CD4-positive, alpha-beta T cell treated with Interferon alpha-2 for 1 hour (primary cell): Measurements from ENCODE around the gene NCKAP5.
"Not testable (repeated sequence)": the region's sequence is repeated elsewhere in the genome, so short reads cannot be mapped to it uniquely, and the experiment has no call there.

ENCODE experiments used
- DNase-seq, 2 donors: peaks; one replicate each; pipeline ENCODE4 v3.0.0-alpha.2; 2020 to 2022

NCKAP5 gene

DNA sequence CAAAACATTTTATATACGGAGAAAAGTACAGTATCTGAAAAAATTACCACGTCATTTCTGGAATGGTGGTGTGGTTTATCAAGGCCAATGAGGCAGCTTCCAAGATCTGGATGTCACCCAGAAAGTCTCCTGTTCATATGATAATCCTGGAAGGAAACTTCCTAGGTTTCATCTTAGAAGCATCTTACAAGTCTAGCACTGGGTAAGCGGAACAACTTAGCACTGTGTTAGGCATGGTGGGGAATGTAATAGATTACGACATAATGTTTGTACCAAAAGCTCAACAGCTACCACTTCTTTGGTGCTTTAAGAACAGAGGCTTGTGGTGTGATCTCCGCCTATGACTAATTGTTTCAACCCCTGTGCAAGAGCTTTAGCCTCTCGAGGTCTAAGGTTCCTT lies 835.2 kb downstream of the NCKAP5 start:
- no peak for DNase-seq

DNA sequence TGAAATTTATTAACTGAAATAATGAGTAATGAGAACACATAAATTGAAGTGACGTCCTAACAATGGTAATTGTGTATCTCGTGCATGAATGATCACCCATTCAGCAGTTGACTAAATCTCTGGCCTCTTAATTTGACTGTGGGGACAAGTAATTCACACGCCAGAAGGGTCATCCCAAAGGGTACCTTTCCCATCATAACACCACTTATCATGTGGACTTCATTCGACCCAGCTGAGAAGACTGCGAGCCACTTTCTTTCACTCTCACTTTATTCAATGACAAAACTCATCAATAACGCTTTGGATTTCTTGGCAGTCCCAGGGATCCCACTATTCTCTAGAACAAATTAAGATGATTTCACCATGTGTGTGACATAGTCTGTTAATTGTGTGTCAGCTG lies 835.6 kb downstream of the NCKAP5 start:
- no peak for DNase-seq

DNA sequence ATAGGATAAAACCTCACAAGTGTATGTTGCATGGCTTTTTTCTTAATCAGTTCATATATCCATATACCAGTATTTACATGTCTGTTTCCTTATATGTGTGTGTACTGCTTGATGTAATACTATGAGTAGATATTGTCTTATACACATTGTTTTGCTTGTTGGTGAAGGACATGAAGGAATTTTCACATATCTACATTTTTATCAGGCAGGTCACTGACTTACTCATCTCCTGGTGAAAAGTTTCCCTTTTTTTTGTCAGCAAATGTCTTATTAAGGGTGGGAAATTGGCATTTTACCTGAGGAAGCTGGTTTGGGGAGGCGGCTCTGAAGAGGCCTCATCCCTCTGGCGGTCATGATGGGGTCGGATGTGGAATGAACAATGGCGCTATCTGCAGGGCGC lies 836.8 kb downstream of the NCKAP5 start:
- DNase-seq = no peak

DNA sequence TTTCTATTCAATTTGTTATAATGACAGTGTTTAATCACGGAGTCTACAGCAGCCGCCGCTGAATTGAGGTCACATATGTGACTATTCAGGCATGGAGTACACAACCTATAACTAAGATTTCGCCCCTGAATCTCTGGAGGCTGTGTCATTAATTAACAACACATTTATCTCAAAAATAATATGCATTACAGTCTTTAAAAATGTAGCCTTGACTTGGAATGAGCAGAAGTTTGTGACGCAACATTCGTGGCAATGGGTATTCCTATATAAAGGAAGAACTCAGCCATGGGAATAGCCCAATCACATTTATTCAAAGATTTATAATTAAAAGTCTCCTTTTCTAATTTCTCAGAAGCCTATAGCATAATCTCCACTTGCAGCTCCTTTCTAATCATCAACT lies 837.7 kb downstream of the NCKAP5 start:
- DNase-seq = no peak

DNA sequence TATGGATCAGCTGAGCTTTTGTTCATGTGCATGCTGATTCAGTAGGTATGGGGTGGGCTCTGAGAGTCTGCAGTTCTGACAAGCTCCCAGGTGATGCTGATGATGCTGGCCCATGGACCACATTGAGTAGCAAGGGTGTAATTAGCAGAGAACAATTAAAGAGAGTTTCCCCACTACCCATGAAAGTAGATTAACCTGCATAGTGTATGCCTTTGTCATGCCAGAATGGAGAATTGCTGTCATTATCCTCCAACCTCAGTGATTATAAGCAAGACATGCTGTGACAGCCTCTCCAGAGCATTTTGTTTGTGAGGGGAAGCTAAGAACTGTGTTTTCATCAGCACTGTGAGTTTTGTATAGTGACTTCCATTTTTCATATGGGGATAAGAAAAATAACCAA lies 838.7 kb downstream of the NCKAP5 start:
- DNase-seq = no peak

DNA sequence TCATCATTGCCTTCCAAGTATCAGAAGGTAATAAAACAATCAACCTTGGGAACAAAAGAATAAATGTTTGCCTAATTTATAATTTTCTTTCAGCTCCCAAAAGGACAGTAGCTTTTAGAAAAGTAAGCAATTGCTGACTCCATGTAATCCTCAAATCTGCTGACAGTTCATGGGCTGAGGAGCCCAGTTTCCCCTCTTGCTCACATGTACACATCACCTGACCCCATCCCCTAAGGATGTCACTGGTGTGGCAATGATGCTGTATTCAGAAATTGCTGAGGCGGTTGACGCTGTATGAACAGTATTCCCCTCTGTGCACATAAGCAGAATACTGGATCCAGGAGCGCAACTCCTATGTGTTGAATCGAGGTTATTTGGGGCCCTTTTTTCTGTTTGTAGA lies 842.1 kb downstream of the NCKAP5 start:
- DNase-seq = no peak

DNA sequence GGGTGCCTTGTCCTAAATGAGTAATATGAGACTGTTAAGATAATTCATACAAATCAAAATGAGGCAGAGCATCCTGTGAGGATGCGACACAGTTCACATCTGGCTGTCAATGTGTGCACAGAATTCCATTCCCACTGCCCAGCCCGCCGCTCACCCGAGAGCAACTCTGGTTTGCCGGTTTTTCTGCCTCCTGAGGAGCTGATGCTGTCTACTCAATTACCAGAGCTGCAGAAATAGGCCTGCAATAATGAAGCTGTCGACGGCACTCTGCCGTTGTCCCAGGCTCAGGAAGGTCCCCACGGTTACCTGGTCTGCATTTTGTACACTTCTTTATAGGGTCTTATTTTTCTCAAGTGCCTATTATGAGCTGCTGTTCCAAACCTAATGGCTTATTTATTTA lies 842.5 kb downstream of the NCKAP5 start:
- no peak for DNase-seq

DNA sequence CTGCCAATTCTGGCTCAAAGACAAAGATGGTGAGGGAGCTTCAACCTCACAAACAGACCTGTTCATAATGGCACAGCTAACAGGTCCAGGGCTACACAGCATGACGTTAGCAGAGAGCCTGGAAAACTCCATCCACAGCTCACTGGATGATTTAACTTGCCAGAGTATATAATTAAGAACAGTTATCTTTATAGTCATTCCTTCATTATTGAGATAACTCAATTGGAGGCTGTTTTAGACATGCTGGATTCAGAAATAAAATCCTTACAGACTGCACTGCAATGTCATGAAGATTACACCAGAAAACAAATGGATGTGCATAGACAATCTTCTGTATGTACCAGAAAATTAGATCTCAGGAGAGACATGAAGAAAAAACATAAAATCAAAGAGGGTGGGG lies 843.1 kb downstream of the NCKAP5 start:
- DNase-seq = no peak

DNA sequence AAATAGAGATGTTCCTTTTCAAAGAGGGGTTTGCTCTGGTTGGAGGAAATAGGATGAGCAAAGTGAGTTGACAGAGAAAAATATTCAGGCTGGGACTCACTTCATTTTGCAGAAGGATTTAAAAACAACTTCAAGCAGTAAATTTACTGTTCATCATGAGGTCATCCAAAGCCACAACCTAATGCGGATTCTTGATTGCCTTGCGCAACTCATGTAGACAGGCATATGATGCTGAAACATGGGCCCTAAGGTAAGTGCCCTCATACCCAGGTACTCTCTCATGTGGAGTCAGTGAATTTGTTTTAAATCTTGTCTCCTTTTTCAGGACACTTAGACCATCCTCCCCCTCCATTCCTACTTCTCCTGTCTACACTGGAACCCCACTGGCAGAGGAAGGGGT lies 846.3 kb downstream of the NCKAP5 start:
- no peak for DNase-seq

DNA sequence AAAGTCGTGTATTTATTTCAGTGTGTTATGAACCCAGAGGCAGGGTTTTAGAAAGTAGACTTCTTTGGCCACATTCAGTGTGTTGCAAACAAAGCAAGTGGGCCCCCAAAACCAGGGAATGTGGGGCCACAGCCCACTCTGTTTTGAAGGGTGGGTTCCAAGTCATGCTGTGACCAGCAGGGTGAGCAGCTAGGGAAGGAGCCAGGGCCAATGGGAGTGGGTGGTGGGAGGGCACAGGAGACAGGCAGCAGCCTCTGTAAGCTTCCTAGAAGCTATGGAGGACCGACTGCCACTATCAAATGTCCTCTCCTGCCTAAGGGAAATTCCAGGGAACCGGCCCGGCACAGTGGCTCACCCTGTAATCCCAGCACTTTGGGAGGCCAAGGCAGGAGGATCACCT lies 847.9 kb downstream of the NCKAP5 start:
- no peak for DNase-seq

DNA sequence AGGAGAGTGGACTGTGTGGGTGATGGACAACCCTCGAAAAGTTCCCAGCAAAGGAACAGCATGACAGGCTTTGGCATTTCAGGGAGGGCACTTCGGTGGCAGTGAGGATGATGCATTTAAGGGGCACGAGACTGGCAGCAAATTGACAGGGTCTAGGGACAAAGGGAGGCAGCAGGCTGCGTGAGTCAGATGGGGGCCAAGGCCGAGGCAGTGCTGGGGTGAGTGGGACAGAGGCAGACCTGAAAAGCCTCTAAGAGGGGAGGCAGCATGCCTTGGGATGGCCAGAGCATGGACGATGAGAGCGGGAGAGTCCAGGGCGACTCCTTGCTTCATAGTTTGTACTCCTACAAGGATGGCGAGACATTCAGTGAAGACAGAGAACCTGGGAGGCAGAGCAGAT lies 848.8 kb downstream of the NCKAP5 start:
- DNase-seq = no peak

DNA sequence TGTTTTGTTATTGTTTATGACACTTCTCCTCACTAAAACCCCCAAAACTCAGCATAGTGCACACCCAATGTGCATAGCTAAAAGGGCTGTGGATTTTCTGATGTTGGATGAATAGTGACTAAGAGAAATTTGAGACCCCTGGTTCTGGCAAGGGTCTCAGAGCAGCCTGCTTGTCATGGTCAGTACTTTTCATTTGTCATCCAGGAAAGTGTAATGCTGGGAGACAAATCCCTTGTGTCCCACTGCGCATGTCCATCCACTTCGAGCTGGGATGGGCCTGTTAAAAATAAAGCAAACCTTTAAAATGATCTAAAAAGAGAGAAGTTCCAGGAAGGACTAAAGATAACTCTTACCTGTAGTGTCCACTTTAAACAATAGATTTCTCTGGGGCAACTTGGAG lies 851.3 kb downstream of the NCKAP5 start:
- no peak for DNase-seq

DNA sequence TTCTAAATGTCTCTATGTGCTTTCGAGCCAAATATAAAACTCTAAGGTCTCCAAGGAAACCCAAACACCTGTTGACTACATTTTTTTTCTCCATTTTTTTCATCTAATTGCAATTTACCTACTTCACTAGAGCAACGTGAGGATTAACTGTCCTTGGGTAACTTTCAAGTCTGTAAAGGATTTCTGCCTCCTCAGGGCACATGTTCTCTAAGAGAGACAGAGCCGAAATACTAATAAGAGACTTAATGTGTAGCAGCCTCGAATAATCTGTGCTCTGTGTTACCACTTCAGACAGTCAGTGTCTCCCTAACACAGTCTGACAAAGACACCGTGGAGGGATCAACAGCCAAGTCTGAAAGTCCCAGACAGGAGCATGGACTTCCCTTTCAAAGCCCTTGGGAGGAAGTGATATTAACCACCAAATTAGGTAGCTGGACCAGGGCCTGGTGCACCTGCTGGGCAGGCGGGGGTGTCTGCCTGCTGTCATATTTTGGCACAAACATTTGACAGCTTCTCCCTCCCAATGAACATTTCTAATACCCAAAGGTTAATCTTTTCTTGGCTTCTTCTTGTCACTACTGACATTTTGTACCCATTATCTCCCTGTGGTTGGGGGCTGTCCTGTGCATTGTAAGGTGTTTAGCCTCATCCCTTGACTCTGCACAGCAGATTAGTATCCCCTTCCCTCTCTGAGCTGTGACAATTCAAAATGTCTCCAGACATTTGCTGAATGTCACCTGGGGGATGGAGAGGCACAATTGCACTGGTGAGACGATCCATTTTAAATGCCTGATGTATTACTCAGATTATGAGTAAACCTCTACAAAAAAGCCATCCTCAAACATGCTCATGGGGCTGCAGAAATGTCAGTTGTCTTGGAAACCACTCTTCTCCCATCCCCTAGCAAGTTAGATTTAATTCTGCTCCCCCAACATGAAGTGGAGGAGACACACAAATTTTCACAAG lies 852.6 kb downstream of the NCKAP5 start:
- DNase-seq = no peak

DNA sequence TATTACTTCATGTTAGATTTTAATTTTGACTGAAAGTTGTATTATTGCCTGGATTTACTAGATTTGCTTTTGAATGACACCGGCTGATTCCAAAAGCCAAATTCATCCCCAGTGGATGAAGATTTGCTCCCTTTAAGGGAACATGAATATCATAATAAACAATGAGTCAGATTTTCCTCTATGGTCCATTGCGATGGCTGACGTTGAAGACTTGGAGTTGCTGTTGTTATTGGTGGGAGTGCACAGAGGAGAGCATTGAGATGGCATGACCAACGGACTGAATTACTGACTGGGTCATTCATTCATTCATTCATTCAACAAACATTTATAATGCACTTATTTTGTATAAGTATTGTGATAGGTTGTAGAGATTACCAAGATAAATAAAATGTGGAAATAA lies 864.9 kb downstream of the NCKAP5 start:
- DNase-seq = no peak

DNA sequence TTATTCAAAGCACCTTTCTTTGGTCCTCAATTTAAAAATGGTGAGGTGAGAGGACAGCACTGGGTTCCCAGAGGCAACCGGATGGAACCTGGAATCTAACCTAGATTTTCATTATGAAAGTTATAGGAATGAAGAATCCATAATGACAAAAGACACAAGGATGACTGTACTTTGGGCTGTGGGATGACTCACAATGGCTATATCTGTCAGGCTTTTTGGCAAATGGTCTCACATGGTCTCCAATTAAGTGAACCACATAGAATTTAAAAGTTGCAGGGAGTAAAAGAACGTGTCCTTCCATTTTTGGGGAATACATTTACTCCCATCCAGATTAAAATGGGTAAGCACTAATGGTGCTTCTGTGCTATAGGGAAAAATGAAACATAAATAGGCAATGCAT lies 866.5 kb downstream of the NCKAP5 start:
- no peak for DNase-seq

DNA sequence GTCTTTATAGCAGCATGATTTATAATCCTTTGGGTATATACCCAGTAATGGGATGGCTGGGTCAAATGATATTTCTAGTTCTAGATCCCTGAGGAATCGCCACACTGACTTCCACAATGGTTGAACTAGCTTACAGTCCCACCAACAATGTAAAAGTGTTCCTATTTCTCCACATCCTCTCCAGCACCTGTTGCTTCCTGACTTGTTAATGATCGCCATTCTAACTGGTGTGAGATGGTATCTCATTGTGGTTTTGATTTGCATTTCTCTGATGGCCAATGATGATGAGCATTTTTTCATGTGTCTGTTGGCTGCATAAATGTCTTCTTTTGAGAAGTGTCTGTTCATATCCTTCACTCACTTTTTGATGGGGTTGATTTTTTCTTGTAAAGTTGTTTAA lies 868.5 kb downstream of the NCKAP5 start:
- not testable (repeated sequence) for DNase-seq

DNA sequence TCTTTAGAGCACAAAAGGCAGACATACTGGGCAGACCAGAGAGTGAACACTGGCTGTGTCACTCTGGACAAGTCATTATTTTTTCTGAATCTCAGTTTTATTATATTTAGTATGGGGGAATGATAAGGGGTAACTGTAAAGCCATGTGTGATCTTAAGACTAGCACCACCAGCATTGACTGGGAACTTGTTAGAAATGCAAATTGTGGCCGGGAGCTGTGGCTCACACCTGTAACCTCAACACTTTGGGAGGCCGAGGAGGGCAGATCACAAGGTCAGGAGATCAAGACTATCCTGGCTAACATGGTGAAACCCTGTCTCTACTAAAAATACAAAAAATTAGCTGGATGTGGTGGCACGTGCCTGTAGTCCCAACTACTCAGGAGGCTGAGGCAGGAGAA lies 869.9 kb downstream of the NCKAP5 start:
- not testable (repeated sequence) for DNase-seq

DNA sequence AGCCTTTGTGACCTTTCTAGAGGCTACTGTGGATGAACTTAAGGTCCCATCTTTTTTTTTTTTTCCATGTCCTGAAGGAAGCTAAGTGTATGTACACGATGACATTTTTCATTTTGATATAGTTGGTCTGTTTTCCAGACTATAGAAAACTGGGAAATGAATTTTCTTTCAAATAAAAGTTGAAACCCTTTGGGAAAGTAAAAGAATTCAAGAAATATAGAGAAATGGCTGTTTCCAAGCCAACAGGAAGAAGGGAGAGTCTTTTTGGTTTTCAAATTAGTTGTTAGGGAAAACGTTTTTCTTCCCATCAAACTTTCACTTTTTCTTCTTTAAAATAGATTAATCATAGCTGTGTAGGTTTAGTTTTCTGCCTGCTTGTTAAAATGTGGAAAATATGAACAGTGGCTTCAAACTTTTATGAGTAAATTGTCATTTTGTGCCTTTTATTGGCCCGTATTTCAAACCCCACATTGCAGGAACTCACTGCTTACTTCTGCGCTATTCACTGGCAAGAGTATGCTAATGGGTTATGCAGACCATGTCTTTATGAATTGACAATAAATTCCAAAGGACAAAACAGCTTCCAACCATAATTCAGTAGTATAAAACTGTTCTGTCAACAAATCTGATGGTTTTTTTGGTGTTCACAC lies 870.6 kb downstream of the NCKAP5 start:
- no peak for DNase-seq

DNA sequence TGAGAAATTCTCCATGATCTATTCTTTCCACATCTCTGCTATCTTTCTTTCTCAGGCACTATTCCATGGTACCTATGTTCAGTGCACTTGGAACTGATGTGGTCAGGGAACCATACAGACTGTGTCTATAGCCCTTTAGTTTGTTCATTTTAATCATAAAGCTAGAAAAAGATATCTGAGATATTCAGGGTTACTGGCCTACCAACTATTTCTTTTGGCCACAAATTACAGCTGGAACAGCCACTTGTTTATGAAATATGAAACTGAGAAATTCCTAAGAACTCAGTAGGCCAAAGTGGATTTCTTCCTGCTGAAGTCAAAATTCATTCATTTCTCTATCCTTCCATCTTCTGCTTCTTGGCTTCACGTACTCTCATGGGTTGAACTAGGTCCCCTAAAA lies 875.4 kb downstream of the NCKAP5 start:
- no peak for DNase-seq

DNA sequence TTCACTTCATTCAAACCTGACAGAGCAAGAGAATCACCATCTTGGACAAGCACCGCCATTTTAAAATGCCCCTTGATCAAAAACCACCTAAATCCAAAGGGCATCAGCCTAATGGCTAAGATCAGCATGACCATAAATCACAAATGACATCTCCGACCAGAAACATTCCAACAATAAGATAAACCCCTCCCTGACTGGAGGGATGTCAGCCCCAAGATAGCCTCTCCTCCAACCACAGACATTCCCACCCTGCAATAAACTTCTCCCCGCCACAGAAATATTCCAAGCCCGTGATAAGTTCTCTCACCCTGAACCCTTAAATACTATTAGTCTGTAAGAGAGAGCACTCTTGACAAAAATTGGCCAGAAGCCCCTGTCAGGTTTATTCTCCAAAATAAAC lies 876.7 kb downstream of the NCKAP5 start:
- no peak for DNase-seq

DNA sequence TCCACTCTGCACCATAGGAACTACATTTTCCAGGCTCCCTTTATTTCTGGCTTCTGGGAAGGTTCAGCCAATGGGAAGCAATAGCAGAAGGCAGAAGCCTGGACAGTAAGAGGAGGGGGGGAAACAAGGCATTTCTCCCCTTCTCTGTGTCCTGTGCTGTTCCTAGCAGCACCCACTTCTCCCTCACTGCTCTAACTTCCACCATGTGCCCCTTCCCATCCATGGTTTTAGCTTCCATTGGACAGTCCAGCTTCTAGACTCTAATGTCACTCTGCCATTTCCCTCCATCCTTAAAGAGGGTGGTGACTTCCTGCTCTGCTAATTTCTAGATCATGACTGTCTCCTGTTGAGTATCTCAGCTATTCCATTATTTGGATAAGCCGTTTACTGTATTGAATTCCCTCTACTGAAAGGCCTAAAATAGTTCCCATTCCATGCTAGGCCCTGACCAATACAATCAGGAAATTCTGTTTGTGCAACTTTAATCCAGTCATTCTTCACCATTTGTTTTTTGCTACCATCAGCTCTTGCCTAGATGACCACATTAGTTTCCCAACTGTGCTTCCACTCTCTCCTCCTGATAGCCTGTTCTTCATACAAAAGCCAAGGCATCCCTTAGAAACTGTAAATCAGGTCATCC lies 877.5 kb downstream of the NCKAP5 start:
- DNase-seq = no peak

DNA sequence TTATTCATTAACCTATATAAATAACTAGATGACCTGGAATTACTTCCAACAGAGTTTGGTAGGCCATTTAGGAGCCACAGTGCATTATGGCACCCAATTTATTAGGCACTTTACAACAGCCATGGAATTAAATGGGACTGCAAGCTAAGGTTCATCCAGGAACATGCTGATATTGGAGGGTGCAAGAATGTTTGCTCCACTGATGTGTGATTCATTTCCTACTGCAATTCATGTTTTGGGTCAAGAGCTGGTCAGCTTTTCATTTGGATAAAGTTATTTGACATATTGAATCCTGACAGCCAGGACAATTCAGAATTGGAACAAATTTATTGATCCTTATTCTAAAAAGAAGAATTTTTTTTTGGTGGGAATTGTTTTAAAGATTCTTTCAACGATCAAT lies 886.5 kb downstream of the NCKAP5 start:
- no peak for DNase-seq

DNA sequence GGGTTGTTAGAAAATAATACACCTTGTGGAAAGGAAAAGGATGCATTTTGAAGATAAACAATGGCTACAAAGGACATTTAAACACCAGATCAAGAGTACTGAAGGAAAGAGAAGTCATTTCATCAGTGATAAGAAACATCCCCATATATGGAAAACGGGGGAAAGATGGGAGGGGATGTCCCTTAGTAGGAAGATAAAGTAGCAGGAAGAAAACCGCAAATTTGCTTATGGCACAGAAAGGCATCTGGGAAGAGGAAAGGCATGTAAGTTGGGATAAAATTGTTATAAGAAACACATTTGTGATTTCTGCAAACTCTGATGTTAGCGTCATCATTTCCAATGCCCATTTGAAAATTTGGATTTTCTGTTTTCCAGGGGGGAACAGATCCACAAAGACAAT lies 887.7 kb downstream of the NCKAP5 start:
- DNase-seq = no peak

DNA sequence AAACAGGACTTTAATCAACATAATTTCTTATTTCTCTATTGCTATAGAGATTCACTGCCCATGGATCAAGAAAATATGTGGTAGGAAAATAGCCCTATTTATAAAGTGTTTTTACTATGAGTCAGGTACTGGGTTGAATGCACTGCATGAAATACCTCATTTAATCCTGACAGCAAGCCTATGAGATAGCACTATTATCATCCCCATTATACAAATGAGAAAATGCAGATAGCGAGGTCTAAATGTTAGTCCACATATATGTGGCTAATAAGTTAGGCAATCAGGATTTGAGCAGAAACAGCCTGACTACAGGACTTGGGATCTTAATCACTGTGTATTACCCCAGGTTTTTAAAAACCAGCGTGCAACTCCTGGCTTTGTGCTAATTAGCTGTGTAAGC lies 889.8 kb downstream of the NCKAP5 start:
- DNase-seq = no peak
